ENCODE data around the gene COL13A1. TPM values are rescaled to one million over a fixed set of nuclear protein-coding genes. Genes with fewer than 3 reads are reported as not detected.

The COL13A1 gene
- total RNA-seq, 6 experiments from 2014 or later: 33.5 to 46.6 (median 38.1) TPM

DNA sequence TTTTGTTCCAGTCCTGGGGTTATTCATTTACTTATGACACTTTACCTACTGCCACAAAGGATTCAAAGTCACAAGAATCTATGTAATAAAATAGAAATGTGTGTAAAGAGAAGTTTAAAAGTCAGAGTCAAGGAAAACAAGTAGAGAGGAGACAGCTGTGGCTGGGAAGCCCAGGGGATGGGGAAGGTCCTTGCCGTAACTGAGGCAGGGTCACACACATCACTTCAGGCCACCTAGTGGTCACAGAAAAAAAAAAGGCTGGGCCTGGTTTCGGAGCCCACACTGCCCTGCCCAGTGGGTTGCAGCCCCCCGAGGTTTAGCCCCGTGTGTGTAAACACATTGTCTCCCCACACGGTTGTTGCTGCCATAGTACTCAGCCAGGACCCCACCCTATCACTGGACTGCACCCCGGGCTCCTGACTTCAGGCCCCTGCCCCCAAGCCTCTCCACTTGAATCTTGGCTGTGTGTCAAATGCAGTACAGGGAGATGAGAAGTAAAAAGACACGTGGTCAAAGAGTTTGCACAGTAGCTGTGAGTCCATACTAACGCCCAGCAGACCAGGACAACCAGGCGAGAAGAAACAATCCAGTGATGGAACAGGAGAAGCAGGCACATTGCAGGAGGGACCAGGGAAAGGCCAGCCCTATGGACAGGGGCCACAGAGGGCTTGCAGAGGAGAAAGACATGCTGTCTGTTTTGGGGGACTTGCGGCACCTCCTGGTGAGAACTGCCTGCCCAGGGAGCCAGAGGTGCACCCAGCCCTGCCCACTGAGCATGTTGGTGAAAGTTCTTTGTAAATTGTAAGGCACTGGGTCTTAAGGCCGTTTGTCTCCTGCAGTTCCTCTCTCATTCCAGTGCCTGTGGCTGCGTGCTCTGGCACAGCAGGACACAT, 159.5 kb downstream of the COL13A1 start:
- no peak for DNase-seq
- no peak overlapping the region for H3K27ac Mint-ChIP-seq
- H3K9me3 Mint-ChIP-seq: no peaks in the 10 kb centered on the region
- no peak overlapping the region for H3K4me3 Mint-ChIP-seq
- TF ChIP-seq, protein P1, sequence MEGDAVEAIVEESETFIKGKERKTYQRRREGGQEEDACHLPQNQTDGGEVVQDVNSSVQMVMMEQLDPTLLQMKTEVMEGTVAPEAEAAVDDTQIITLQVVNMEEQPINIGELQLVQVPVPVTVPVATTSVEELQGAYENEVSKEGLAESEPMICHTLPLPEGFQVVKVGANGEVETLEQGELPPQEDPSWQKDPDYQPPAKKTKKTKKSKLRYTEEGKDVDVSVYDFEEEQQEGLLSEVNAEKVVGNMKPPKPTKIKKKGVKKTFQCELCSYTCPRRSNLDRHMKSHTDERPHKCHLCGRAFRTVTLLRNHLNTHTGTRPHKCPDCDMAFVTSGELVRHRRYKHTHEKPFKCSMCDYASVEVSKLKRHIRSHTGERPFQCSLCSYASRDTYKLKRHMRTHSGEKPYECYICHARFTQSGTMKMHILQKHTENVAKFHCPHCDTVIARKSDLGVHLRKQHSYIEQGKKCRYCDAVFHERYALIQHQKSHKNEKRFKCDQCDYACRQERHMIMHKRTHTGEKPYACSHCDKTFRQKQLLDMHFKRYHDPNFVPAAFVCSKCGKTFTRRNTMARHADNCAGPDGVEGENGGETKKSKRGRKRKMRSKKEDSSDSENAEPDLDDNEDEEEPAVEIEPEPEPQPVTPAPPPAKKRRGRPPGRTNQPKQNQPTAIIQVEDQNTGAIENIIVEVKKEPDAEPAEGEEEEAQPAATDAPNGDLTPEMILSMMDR (IDR thresholded peaks at IDR 0.05): peak; percentile 74
- H3K27me3 Mint-ChIP-seq (ENCODE audit: insufficient read depth): peaks cover 19% of the 10 kb centered on the region
- H3K36me3 Mint-ChIP-seq (ENCODE audit: low read depth): peaks cover 7% of the 10 kb centered on the region
- peaks cover 16% of the 10 kb centered on the region for H3K4me1 Mint-ChIP-seq (ENCODE audit: low read depth)

GRCh38 chr10:69961881-69962745, 160.4 kb downstream of the COL13A1 start:
- no peak overlapping the region for H3K4me3 Mint-ChIP-seq
- H3K4me1 Mint-ChIP-seq (ENCODE audit: low read depth): peaks cover 18% of the 10 kb centered on the region
- TF ChIP-seq, protein P1 (IDR thresholded peaks at IDR 0.05): no peak

GRCh38 chr10:69962746-69963135, 161.0 kb downstream of the COL13A1 start:
- peaks cover 2% of the 10 kb centered on the region for H3K36me3 Mint-ChIP-seq (ENCODE audit: low read depth)
- H3K9me3 Mint-ChIP-seq: no peaks in the 10 kb centered on the region
- TF ChIP-seq, protein P1 (IDR thresholded peaks at IDR 0.05): no peak
- no peak overlapping the region for H3K4me3 Mint-ChIP-seq
- H3K27ac Mint-ChIP-seq: no peak overlapping the region
- H3K4me1 Mint-ChIP-seq (ENCODE audit: low read depth): peaks cover 18% of the 10 kb centered on the region
- H3K27me3 Mint-ChIP-seq (ENCODE audit: insufficient read depth): peaks cover 22% of the 10 kb centered on the region
- no peak for DNase-seq

More at GRCh38 chr10:69961881-69962745, 160.4 kb downstream of the COL13A1 start:
- H3K27me3 Mint-ChIP-seq (ENCODE audit: insufficient read depth): peaks cover 21% of the 10 kb centered on the region
- DNase-seq: no peak
- H3K36me3 Mint-ChIP-seq (ENCODE audit: low read depth): peaks cover 7% of the 10 kb centered on the region
- no peaks in the 10 kb centered on the region for H3K9me3 Mint-ChIP-seq
- H3K27ac Mint-ChIP-seq: no peak overlapping the region

GRCh38 chr10:69963178-69963834, 161.6 kb downstream of the COL13A1 start:
- H3K4me3 Mint-ChIP-seq: no peak overlapping the region
- H3K36me3 Mint-ChIP-seq (ENCODE audit: low read depth): no peaks in the 10 kb centered on the region; the same call in 1 of the 2 replicates
- peaks cover 18% of the 10 kb centered on the region for H3K4me1 Mint-ChIP-seq (ENCODE audit: low read depth)
- DNase-seq: no peak
- no peak overlapping the region for H3K27ac Mint-ChIP-seq
- no peaks in the 10 kb centered on the region for H3K9me3 Mint-ChIP-seq
- peaks cover 27% of the 10 kb centered on the region for H3K27me3 Mint-ChIP-seq (ENCODE audit: insufficient read depth)
- TF ChIP-seq, protein P1 (IDR thresholded peaks at IDR 0.05): no peak
